CD4-positive, alpha-beta T cell treated with Interleukin-21 for 1 hour (primary cell): Measurements from ENCODE around the gene TM9SF2.
A peak's percentile ranks its signal among the peaks of the same experiment; 100 is the strongest.

Experiments used
- DNase-seq: peaks from one replicate; pipeline ENCODE4 v3.0.0-alpha.2; 2020

The TM9SF2 gene

DNA sequence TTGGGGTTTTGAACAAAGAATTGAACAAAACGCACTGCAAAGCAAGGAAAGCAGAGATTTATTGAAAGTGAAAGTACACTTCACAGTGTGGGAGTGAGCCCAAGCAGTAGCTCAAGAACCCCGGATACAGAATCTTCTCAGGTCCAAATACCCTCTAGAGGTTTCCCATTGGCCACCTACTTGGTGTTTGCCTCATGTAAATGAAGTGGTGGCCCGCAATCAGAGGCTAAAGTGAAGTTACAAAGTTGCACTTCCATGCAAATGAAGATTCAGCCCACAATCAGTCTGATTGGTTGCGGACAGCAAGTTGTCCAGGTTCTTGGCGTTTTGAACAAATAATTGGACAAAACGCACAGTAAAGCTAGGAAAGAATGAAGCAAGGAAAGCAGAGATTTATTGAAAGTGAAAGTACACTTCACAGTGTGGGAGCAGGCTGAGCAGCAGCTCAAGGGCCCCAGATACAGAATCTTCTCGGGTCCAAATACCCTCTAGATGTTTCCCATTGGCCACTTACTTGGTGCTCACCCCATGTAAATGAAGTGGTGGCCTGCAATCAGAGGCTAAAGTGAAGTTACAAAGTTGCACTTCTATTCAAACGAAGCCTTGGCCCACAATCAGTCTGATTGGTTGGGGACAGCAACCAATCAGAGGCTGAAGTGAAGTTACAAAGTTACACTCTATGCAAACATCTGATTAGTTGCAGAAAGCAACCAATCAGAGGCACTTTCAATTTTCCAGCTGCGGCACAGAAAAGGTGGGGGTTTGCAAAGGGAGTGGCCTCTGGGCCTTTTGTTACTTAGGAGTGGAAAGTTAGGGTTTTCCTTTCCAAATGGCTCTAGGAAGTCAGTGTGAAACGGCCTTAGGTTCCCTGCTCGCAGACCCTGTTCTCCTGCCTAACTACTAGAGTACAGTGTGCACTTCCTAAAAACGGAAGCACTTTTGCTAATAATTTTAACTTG, 4.8 kb upstream of the TM9SF2 start:
- DNase-seq: peak; percentile 90

DNA sequence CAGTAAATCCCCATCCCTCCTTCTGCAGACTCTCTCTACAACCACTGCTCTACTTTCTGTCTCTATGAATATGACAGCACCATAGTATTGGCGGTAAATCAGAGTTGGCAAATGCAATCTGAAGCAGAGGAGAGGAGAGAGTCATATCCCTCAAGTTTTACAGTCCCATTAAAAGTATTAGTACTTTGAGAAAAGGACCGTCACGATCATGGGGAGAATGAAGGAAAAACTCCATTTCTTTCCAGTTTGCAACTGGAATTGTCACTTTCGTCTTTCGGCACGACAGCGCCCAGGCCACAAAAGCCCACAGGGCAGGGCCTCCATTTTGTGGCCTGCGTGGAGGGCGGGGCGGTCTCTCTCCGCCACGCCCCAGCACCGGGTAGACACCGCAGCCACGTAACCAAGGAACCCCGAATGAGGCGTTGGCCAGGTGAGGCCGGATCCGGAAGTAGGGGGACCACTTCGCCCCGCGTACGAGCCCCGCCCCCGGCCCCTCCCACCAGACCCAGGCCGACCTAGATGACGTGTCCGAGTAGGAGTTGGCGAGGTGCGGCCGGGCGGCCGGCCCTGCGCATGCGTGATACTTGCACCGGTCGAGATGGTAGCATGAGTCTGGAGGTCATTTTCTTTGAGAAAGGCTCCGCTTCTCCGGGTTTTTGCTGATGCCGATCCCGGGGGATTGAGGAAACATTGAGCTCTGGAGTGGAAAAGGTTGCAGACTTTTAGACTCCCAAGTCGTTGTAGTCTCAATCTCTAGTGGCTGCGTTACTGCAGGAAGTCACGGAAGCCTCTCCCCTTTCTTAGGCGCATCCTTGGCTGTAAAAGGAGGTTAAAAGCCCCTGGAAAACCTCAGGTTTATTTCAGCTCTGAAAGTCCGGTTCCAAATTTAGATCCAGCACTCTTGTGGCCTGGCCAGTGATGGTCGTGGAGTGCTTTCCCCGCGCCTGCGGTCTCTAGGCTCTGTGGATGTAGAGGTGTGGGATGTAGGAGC, 2.8 kb upstream of the TM9SF2 start:
- peak; percentile 99 for DNase-seq

DNA sequence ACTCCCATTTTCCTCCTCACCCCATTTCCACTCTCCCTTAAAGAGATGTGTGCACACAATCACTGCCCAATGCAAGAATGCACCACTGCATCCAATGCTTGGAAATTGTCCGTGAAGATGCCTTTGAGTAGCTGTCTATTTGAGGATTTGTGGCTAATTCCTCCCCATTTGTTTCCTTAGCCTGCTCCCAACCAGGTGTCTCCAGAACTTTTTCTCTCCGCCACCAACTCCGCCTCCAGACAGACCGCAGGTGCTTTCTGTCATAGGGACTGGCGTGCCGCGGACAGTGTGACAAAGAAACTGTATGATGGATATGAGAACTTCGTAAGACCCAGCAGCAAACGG, 461 bp upstream of the TM9SF2 start:
- no peak for DNase-seq

DNA sequence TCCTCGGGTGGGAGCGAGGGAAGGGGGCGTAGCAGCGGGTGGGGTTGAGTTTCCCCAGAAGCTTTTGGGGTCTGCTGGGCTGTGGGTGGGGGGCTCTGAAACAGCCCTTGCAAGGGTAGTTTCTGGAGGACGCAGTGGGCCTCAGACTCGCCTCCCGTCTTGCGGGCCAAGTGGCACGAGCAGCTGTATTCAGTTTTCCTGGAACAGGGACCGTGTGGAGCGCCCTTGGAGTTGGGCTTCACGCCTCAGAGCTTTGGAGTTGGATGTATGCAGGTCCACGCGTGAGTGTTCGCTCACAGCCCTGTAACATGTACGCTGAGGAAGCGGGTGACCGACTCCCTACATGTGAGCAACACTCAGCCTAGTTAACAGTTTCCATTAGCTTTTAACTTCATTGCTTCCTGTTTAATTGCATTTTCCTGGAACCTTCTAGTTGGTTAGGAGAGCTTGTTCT, 603 bp downstream of the TM9SF2 start:
- peak; percentile 34 for DNase-seq

DNA sequence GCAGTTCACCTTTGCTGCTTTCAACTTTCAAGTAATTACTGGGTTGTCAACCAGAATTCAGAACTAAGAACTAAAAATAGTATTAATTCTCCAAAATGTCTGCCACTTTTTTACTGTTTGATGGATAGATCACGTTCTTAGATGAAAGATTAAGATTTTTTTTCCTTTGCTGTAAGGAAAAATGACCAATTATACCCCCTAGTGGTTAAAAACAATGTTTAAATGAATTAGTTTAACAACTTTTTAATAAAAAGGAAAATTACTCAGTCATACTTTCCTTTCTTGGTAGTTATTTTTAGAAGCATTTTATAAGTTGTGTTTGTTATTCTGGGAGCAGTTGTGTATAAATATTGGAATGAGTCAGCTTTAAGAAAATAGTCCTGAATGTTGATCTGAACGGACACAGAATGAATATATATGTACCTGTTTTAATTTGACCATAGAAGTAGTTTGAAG, 4.6 kb downstream of the TM9SF2 start:
- peak; percentile 35 for DNase-seq

DNA sequence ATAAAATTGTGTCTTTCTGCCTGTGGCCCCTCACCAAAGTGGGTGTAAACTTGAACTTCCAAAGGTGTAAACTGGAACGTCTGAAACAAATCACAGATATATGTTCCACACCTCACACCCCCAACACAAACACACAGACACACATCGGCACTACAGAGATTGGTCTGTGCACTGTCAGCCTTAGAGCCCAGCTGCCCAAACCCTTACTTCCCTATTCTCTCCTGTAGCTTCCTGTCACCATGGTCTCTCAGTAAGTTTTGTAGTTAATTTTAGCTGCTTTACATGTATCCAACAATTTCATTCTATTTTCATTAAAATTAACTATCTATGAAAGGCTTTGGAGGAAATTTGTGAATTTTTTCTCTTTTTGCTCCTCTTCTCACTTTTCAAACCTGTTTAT, 5.4 kb downstream of the TM9SF2 start:
- DNase-seq: no peak

DNA sequence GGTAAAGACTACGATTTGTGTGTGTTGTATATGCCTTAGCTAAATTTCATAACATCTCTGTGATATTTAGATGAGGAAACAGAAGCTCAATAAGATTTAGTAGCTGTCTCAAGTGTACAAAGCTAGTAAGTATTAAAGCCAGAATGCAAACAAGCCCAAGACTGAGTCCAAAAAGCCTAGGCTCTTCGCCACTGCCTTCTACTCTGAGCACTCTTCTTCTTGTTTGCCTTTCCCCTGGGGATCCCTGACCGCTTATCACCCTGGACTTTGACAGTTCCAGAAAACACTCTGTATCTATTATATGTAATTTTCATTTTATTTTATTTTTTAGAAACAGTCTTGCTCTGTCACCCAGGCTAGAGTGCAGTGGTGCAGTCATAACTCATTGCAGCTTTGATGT, 5.8 kb downstream of the TM9SF2 start:
- no peak for DNase-seq

DNA sequence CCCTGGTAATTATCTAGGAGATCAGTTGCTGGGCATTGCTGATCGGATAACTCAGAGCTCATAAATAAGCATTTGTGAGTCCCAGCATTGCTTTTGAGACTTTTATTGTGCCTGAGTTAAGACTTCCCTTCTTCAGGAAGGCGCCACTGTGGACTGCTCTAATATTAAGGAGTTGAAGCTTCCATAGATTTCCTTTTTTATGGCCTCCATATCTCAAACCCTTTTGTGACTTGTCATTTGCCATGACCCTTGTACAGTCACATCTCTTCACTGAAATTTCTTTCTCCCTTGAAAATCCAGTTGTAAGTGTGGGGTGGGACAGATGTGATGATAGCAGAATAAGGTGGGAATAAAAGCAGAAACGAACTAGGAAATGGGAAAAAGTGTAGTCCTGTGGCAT, 6.3 kb downstream of the TM9SF2 start:
- no peak for DNase-seq

DNA sequence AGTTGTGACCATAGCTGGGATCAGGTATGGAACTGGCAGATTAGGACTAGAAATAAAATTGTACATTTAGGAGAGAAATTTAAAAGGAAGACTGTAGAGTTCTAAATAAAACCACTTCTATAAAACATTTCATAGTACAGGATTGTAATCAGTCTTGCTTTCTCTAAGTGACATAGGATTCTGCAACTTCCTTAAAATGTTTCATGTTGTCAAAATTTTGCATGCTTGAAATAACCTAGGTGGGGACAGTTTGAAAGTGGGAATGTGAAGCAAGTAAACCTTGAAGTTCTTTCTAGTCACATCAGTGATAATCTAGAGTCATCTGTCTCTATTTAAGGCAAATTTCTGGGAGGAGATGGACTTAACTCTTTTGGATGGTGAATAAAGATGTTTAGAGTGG, 6.7 kb downstream of the TM9SF2 start:
- no peak for DNase-seq

DNA sequence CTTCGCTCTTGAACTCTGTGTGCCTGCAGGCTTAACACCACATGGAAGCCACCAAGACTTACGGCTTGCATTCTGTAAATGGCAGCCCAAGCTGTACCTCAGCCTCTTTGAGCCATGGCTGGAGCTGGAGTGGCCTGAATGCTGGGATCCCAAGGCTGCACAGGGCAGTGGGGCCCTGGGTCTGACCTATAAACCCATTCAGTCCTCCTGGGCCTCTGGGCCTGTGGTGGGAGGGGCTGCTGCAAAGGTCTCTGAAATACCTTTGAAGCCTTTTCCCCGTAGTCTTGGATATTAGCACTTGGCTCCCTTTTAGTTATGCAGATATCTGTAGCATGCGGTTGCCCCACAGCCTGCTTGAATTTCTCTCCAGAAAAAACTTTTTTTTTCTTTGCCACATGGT, 8.2 kb downstream of the TM9SF2 start:
- DNase-seq: no peak

DNA sequence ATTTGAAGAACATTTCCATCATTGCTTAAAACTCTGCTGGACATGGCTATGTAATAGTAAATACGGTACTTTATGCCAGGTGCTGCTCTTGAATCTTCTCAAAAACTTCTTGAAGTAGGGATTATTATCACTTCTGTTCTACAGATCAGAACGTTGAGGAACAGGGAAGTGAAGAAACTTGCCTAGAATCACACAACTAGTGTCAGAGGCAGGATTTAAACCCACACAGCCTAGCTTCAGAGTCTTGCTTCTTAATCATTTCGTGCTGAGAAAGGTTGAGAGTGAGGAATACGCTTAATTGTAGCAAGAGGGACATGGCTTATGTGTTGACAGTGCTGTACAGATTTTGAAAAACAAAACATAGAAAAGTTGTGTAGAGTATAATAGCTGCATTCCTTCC, 13.5 kb downstream of the TM9SF2 start:
- no peak for DNase-seq

DNA sequence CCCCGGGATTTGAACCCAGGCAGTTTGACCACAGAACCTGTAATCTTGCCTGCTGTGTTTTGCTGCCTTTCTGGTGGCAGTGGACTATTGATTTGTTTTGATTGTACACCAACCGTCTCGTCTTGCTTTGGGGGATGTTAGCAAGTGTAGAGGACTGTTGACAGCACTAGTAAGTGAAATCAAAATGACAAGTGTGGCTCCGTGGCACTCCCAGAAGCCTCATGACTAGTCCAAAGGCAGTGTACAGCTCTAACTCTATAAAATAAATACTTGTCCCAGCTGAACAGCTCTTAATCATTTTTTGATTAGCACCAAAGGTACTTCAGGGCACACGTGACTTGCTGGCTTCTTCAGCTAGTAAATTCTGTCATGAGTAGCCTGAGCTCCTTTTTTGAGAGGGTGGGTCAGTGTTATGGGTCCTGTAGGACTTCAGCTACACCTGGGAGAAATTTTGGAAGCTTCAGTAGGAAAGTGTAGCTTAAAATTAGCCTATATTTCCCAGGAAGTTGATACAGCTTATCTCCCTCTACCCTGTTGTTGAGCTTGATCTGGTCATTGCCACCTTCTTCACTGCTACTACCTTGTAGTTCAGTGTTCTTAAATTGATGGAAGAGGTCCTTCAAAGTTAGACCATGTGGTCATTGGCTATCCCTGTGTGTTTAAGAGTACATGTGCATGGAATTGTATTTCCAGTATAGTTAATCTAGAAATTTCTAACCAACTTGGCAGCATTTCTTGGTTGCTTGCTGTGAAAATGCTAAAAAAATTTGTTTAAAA, 15.1 kb downstream of the TM9SF2 start:
- no peak for DNase-seq

DNA sequence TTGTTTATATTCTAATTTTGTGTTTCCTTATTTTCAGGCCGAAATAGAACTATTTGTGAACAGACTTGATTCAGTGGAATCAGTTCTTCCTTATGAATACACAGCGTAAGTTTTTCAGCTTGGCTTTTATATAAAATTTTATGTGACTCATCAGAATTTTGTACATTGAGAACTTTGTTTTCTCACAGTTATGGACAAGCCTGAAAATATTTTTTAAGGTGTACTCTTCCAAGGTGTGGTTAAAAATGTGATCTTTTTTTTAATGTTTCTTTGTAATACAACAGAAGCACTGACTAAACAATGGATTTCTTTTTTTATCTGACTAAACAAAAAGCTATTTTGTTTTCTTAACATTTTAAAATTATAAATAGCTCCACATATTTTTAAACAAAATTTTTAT, 16.3 kb downstream of the TM9SF2 start:
- DNase-seq: no peak

DNA sequence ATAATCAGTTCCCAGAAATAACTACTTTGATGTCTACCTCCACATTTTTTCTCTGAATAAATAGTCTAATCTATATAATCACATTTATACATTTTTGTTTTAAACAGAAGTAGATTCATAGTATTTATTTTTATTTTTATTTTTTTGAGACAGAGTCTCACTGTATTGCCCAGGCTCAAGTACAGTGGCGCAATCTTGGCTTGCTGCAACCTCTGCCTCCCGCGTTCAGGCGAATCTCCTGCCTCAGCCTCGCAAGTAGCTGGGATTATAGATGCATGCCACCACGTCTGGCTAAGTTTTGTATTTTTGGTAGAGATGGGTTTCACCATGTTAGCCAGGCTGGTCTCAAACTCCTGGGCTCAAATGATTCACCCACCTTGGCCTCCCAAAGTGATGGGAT, 16.7 kb downstream of the TM9SF2 start:
- DNase-seq: no peak

DNA sequence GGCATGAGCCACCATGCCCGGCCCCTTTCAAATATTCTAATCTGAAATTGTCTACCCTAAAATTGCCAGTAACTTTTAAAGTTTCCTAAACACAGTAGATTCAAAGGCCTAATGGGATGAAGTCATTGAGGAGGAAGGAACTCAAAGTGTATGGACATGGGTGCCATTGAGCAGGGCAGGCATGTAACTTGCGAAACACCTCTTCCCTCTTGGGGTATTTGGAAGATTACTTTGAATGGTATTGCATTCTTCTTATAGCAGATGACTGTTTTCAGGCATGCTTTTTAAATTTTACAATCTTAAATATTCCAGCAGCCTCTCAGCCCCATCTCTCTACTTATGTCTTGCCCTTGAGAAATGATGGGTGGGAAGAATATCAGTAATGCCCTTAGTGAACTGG, 21.0 kb downstream of the TM9SF2 start:
- no peak for DNase-seq

DNA sequence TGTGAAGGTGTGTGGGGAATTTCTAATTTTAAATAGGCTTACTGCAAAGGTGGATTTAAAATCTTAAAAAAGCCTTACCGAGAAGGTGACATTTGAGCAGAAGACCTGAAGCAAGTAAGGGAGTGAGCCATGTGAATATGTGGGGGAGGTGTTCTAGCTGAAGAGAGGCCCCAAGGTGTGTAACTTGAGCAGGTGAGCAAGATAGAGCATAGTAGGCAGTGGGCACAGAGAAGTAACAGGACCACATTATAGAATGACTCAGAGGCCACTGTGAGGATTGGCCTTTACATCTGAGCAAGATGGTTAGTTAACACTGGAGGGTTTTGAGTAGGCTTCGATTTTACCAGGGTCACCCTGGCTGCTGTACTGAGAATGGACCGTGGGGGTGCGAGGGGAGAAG, 22.6 kb downstream of the TM9SF2 start:
- DNase-seq: no peak

DNA sequence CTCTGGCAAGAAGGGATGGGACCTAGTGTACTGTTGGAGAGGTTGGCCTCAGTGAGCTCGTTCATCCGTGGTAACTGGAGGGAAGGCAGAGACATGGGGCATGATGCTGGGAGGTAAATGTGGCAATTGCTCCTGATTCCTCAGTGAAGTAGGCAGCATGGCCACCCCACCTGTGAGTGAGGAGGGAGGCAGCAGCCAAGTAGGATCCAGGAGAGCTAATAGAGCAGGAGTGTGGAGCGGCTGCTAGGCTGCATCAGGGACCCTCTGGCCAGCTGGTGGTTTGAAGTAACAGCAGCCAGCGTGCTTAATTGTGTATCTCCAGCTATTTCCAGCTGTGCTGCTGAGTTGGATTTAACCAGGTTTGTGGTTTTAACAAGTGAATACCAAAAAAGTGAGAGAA, 24.7 kb downstream of the TM9SF2 start:
- no peak for DNase-seq

DNA sequence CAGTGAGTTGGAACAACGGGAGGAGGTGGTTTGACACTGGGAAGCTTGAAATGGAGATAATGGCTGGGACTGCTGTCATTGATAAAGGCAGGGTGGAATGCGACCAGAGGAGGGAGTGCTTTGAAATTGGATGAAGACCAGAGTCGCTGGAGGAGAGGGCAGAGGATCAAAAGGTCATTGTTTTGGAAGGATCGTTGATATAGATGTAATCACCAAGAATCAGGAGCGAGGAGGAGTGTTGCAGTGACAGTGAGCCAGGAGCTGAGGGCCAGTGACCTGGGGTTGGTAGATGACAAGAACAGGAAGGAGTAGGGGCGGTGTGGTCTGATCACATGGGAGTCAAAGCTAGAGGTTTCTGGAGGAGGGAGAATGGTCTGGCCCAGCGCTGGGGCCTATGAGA, 25.3 kb downstream of the TM9SF2 start:
- DNase-seq: no peak

DNA sequence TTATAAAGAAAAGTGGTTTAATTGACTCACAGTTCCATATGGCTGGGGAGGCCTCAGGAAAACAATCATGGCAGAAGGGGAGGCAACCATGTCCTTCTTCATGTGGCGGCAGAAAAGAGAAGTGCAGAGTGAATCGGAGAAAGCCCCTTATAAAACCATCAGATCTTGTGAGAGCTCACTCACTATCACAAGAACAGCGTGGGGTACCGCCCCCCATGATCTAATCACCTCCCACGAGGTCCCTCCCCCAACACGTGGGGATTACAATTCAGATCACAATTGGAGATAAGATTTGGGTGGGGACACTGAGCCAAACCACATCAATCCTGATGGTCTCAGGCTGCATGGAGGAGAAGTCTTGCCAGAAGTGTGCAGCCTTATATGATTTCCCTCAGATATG, 26.0 kb downstream of the TM9SF2 start:
- peak; percentile 25 for DNase-seq

DNA sequence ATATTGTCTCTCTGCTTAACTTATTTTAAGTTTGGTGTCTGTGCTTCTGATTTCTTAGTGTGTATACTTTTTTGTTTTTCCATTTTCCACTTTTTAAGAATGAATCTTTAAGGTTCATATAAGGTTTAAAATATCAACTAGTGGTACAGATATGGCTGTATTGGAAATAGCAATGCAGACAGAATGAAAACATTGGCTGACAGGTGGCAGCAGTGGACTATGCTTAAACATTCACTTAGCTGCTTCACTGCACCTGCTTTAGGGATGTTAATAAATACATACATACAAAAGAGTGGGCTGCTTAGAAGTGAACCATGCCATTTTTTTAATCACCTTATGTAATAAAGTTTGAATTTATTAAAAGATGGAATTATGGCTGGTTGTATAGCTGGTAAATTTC, 27.3 kb downstream of the TM9SF2 start:
- DNase-seq: peak; percentile 57

DNA sequence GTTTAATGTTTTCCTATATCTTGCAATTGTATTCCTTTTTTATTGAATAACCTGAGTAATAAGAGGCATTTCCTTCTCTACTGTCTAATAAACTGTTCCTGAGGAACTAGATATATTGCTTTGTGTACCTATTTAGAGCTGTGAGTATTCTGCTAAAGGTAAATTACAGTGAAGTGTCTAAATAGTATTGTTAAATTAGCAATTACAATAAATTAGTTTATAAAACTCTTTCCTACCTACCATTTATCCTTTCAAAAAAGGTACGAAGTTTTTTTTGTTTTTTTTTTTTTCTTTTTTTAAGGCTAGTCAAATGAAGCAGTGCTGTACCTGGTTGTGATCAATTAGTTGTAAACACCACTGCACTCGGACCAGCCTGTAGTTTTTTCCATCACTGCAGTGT, 34.8 kb downstream of the TM9SF2 start:
- no peak for DNase-seq

DNA sequence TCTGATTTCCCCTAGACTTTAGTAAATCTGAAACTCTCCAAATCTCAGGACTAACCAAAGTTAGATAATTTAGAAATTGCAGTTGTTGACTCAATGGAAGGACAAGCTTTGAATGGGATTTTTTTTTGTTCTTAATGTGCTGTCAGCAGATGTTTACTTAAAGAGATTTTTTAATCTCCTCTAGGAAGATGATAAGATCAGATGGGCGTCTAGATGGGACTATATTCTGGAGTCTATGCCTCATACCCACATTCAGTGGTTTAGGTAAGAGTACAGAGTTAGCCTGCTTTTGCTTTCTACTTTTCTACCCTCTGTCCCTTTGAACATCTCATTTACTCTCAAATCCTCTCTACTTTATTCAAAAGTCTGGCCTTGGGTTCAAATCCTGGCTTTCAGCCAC, 39.3 kb downstream of the TM9SF2 start:
- DNase-seq: no peak
